NCI-H345 (cell line): ENCODE results near the gene HEYL.

Source experiments
- DNase-seq: peaks from one replicate; lab custom pipeline; 2025; lab: John Stamatoyannopoulos, UW

Gene HEYL

DNA sequence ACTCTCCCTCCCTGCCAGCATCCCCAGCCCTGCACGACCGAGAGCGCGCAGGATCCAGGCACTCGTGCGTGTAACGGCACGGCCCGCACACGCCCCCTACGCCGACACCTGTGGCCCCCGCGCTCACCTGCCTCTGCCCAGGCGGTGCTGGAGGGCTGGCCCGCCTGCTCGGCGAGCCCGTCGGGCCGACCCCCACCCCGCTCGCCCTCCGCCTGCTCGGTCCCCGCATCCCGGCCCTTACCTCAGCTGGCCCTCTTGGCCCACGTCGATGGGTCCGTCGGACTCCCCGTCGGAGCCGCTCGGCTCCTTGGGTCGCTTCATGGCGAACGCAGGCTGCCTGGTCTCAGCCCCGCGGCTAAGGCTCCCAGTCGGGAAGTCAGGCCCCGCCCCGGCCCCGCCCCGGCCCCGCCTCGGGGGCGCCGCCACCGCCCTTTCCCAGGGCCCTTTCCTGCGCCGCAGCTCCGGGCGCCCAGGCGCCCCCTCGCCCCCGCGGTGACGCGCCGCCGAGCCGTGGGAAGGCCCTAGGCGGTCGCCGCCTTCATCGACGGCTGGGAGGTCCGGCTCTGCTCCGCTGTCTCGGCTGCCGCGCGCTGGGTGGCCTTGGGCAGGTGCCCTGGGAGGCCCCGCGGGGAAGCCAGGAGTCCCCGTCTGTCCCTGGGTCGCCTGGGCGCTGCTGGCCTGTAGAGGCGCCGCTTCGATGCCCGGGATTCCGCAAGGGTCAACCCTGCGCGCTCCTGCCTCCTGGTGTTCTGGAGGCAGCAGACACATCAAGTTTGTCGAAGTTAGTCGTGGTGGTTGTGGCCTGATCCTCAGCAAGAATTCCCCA is at the start of gene HEYL:
HEYL (minus strand) TSS at position 339 of the 826 bp plus-strand sequence; CDS start at position 321, 18 bp downstream.
- peak; percentile 77 for DNase-seq

DNA sequence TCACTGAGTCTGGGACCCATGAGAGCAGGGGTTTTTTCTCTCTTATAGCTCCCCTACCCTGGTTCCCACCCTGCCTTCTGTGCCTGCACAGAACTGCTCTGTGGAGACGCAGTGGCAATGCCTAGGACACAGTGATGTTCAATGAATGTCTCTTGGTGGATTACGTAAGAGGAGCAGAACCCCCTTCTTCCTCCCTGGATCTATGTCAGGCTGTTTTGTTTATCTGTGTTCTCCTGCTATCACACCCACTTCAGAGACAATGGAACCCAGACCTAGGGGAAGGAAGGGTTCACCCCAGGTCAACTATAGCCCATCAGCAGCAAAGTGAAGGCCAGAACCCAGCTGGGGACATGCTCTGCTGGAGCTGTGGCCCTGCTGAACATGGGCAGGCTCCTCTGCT is 49.8 kb upstream of the HEYL start:
- no peak for DNase-seq

DNA sequence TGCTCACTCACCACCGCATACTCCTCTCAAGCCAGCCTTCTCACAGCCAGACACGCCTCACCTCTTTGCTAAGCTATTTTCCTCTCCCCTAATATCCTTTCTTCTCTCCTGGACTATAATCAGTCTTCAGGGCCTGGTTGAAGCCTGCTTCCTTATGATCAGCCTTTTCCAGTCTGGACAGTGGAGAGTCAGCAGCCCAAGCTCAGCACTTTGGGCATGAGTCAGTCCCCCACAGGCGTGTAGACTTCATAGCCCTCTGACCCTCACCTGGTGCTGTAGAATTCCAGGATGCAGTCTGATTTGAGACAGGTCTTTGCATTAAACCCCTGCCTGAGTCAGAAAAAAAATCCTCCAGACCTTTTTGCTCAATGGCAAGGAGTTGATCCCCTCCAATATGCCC is 49.3 kb upstream of the HEYL start:
- DNase-seq, result no peak

DNA sequence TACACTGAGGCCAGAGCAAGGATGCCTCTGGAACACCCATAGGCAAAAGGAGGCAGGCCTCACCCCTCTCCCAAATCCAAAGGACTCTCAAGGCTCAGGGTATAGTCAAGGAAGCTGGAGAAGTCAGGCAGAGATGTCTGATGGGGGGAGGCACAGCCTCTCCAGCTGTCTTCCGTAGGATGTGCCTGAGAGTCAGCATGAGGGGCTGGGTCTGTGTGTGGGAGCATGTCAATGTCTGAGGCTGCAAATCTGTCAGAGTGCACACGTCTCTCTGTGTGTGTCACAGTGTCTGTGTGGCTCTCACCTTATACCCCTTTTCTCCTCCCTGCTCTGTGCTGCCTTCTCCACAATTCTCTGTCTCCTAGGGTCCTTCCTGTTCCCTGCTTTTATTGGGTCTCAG is 47.8 kb upstream of the HEYL start:
- no peak for DNase-seq

DNA sequence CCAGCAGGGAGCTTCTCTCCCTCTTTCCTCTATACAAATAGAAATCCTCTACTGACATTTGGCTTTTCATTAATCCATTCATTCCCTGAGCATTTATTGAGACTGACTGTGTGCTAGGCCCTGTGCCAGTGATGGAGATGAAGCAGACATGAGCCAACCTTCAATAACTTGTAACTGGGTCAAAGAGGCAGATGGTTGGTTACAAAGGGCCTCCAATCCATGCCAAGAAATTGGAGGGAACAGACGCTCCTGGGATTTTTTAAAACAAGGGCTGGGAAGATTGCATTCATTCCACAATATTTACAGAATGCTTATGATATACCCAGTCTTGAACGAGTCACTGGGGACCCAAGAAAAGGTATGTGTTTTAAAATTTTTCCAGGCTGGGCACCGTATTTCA is 45.6 kb upstream of the HEYL start:
- DNase-seq, result no peak

DNA sequence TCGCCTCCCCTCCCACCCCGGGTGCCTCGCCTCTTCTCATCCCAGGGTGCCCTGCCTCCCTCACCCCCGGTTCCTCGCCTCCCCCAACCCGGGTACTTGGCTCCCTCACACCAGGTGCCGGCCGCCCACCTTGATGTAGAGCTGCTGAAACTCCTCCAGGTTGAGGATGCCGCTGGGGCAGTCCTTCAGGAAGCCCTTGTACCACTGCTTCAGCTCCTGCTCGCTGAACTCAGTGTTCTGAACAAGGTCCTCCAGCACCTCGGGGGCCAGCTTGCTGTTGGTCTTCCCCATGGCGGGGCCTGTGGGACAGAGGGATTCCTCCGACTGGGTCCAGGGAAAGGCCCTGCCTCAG is 44.8 kb upstream of the HEYL start:
- DNase-seq, result no peak

DNA sequence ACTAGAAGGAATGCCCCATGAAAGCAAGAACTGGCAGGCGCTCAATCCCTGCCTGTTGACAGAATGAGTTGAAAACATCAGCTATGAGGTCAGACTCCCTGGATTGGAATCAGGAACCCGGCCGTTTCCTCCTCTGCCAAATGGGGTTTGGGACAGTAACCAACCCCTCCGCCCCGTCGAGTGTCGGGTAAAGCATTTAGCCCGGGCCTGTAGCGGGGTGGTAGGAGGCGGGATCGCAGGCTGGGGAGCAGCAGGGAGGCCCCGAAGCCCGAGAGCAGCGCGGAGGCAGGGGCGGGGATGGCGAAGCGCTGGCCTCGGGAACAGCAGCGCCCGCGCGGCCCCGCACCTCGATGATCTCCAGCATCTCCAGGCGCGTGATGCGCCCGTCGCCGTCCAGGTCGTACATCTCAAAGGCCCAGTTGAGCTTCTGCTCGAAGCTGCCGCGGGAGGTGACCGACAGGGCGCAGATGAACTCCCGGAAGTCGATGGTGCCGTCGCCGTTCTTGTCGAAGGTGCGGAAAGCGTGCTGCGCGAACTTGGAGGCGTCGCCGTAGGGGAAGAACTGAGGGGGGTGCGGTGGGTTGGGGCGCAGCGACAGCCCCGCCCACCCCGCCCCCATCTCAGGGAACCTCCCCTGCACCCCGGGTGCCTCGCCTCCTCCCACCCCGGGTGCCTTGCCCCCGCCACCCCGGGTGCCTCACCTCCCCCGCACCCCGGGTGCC is 44.3 kb upstream of the HEYL start:
- DNase-seq, result no peak

DNA sequence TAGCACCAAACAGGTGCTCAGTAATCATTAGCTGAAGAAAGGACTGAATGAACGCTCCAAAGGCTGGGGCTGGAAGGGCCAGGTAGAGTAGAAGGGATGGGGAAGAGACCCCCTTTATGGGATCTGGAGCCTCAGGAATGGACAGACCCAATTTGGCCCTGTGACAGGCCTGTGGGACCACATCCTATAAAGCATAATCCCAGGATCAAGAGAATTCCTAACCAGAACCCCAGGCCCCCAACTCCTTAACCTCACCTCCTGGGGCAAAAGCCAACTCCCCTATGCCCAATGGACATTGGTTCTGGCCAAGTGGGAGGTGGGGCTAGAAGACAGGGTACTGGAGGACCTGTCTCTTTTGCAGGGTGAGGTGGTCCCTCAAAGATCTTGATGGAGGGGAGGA is 42.6 kb upstream of the HEYL start:
- DNase-seq, result no peak

DNA sequence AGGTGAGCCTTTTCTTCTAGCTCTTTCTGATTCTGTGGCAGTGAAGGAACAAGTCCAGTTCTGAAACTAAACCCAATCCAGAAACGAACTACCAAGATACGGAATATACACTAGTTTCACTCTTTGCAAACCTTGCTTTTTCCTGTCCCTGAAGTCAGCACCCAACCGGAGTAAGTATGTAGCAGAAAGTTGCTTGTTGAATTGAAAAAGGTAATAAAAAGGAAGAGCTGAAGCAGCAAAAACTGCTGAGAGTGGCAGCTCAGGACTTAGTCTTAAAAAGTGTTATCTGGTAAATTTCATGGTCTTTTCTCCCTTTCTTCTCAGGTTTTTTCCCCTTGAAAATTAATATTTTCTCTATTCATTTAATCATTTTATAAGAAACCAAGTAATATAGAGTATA is 41.9 kb upstream of the HEYL start:
- DNase-seq, result no peak

DNA sequence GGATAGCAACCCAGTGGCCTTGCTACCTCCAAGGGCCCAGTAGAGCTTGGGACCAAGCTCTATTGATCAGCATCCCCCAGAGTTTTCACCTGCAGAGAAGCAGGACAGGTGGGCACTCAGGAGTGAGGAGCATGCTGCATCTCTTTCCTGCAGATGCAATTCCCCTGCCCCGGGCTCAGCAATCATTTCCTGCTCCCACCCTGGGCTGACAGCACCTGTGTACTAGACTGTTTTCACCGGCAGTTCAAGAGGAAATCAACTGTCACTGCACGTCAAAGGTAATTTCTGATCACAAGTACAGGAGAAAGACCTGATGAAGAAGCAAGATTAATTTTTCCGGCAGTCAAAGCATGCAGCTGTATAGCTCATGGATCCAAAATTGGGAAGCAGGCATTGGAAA is 41.3 kb upstream of the HEYL start:
- no peak for DNase-seq

DNA sequence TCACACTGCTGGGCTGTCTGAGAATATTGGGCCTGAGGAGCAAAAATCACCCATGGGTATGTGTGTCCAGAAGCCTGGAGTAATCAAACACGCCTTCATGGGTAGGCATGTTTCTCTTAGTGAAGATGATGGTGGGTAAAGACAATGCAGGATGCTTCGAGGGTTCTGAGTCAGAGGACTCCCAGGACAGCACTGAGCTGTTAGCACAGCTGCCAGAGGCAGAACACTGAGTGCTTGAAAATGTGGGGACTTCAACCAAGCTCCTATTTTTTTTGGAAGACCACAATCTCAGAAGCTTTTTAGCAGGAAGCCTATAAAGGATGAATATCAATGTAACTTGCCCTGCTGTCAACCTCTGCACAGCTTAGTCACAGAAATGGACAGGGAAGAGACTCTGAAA is 40.4 kb upstream of the HEYL start:
- no peak for DNase-seq

DNA sequence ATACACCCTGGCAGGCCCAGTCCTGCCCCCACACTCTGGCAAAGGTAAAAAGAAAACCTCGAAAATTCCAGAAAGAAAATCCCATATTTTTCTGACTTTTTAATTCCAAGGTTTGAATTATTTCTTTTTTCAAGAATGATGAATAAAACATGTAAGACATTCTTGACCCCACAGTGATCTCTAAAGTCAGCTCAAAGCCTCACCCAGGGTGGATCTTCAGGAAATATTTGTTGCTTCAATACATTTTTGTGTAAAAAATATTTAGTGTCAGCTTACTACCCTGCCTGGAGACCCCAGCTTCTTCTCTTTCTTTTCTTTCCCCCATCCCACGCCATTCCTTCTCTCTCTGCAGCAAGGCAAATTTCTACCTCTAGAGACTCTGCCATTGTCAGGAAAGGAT is 39.4 kb upstream of the HEYL start:
- DNase-seq, result no peak

DNA sequence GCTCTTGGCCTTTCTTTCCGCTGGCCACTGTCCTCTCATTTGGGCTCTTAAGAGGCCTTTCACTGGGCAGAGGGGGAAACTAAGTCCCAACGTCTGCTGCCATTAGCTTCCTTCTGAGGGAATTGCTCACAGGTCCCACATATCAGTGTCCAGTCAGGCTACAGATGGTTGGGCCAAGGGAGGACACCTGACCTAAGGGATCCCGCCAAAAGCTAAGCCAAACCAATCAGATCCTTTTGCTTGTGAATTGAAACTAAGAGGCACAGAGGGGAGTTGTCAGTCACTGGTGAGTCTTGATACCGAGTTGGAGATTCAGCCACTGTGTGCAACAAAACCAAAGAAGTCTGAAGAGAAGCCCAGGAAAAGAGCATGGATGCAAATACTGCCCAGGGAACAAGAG is 38.2 kb upstream of the HEYL start:
- no peak for DNase-seq

DNA sequence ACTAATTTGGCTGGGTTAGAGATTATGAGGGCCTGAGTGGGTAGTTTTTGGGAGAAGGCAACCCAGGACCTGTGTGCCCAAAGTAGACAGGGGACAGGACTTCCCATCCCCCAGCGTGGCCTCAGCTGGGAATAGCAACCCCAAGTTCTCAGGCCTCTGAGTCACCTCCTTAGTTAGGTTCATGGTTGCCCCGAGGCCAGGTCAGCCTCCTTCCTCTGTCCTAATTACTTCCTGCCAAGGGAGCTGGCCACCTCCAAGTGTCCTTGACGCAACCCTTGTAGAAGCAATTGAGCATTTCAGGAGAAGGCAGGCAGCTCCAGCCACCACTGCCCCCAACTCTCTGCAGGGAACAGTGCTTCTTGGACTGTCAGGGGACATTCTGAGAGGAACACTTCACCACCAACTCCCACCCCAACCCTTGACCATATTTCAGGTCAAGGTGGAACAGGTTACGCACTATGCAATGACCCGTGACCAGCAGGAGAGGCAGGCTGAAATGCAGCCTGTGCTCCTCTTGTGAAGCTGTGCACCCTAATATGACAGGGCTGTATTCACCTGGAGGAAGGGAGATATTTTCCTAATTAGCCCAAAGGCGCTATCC is 37.6 kb upstream of the HEYL start:
- DNase-seq, result no peak

DNA sequence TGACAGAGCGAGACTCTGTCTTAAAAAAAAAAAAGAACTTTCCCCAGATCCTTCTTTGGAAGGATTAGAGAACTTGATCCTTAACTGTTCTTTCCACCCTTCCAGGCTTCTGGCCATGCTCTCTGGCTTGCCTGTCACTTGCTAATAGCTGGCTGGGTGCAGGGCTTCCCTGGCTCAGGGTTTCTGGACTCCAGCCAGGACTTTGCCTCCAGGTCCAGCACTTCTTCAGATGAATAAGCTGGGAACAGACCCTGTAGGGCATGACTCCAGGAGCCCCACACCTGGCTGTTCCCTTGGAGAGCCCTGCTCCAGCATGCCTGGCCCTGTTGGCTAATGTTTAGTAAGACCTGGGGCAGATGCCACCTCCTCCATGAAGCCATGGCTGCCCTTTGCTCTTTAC is 35.8 kb upstream of the HEYL start:
- DNase-seq, result no peak

DNA sequence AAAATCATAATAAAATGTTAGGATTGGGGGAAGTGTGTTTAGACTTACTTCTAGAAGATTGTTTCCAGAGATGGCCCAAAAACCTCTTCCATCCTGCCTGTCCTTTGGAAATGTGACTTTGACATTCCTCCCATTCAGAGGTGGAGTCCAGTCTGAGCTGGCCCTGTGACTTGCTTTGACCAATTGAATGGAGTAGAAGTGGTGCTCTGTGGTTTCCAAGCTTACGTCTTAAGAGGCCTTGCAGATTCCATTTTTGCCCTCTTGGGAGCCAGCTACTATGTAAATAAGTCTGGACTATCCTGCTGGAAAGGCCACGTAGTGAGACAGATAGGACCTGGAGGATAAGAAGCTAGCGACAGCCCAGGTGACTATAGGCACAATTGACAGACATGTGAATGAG is 33.8 kb upstream of the HEYL start:
- no peak for DNase-seq

DNA sequence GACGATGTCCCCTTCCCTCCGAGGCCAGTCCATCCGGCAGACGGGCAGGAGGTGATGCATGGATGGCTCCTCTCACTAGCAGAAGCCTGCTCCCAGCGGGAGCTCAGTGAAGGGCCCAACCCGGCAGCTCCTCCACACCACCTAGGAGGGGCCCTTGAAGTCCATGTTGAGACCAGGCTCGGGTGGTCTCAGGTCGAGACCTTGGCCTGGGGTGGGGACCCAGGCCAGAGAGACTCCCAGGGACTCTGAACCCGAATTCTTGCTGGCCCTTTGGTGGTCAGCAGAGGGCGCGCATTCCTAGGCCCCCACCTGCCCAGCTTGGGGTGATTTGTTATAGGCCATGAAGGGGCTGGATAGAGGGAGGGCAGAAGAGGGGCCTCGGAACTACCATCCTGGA is 33.1 kb upstream of the HEYL start:
- no peak for DNase-seq

DNA sequence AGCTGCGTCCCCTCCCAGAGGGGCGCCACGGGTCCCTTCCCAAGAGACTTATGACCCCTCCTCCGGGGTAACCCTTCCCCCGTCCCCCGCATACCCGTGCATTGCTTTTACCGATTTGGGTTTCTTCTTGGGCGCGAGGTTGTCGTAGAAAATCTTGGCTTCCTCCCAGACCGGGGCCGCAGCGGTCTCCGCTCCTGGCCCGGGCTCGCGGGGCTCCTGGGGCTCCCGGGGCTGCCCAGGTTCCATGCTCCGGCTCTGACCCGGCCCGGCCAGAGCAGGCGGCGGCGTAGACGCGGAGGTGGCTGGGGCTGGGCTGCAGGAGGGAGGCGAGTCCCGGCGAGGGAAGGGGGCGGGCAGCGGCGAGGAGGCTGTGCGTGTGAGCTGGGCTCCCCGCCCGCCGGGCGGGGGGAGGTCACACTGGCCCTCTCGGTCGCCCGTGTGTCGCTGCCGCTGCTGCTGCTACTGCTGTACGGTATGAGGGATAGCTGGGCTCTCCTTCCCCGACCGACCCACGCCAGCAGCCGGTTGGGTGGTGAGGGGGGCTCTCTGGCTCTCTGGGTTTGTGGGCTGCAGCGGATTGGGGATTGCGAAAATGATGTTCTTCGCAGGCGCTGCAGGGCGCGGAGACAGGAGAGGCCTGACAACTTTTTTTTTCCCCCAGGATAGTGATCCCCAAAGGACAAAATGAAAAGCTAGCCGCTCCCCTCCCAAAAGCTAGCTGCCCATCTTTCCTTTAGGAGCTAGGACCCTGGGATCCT is 32.5 kb upstream of the HEYL start, which contains the start of gene NT5C1A:
NT5C1A (minus strand) TSS at position 315 of the 758 bp plus-strand sequence; CDS start at position 246, 69 bp downstream.
- DNase-seq, result peak; percentile 19

DNA sequence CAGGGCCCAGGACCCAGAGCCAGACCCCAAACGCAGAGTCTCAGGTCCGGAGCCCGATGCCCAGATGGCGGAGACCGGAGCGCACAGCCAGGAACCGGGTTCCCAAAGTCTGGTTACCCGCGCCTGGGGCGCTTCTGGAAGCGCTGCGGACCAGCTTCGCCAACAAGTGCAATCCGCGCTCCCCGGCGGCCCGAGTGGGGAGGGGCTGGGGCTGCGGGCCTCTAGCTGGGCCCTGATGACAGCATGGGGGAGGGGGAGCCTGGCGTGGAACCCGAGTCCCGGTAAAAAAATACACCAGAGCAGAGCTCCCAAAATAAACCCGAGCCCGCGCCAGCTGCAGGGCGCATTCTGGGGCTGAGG is 32.0 kb upstream of the HEYL start:
- no peak for DNase-seq

DNA sequence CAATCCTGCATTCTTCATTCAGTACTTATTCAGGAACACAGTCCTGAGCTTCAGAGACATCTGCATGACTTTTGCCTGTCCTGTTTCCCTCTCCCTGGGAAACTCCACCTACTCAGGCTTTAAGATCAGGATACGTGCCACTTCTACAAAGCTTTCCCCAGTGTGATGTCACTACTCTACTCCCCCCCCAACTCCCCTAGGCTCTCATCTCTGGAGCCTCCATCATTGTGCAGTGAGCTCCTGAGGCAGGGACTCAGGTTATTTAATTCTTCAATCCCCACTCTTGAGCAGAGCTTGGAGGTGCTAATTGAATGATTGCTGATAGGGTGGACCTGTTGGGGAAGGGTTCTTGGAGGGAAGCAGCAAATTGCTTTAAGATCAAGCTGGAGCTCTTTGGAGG is 31.2 kb upstream of the HEYL start:
- no peak for DNase-seq

DNA sequence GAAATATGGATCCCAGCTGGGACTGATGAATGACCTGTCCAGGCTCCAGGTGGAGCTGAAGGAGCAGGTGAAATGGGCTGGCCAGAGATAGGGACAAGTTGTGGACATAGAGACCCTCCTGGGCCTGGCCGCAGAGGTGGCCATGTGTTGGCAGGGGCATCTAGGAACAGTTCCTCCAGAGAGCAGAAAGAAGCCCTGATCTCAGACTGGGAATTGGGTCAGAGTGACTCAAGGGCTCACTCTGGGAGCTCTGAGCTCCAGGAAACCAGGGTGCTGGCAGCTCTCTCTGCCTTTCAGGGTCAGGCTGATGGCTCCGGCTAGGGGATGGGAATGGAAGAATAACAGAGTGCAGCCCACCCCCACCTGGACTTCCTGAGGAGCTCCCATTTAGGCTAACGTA is 29.5 kb upstream of the HEYL start:
- DNase-seq, result no peak

DNA sequence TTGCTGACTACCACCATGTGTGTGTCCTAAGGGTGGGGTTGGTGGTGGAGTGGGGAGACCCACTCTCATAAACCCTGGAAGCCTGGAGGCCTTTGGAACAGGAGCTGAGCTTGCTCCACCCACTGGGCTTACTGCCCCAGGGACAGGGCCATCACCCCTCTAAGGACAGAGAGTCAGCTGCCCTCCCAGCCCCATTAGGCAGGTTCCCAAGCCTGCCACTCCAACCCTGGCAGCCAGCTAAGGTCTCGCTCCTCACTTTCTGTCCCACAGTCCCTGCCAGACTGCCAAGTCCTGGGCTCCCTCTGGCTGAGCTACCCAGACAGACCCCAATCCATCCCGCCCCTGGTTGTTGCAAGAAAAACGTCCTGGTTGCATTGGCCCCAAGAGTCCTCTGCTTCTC is 28.7 kb upstream of the HEYL start:
- no peak for DNase-seq

DNA sequence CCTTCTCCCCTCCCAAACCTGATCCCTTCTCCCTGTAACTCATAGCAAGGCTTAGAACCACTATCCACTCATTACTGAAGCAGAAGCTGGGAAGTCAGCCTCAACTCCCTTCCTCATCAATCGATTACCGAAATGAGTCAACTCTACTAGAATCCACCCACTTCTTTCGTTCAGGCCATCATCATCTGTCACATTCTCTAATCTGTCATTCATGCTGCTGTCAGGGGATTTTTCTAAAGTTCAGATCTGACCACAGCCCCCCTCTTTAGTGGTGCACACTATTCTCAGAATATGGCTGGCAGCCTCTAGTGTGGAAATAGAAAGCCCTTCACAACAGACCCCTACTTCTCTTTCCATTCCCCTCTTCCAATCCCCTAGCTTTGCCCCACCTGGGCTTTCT is 27.3 kb upstream of the HEYL start:
- DNase-seq, result no peak
